Transverse colon (tissue), 4 donors: ENCODE results near the gene CSNK1D.

Experiments
- POLR2A ChIP-seq: fragments of 450-650 bp; IDR thresholded peaks from one replicate; pipeline ENCODE4 v1.6.1; 2016; ENCODE audit warnings: antibody characterized with exemption, mild to moderate bottlenecking, moderate library complexity
- POLR2AphosphoS5 ChIP-seq, 3 donors: sonication (generic); formaldehyde crosslinking; IDR thresholded peaks; one replicate each; pipeline ENCODE4 v1.6.1; 2016; ENCODE audit warnings: antibody characterized with exemption in 3 of 3
- TF ChIP-seq, protein P1 (sequence below), 5 experiments: fragments of 200-600 bp in 3 of 5; fragments of 450-650 bp in 2 of 5; sonication (generic) in 3 of 5; IDR thresholded peaks; 1 replicate in 2 of 5; 2 replicates in 3 of 5; pipeline ENCODE4 v1.5.1; 2016 to 2017; ENCODE audit warnings: antibody characterized with exemption in 5 of 5, inconsistent platforms in 3 of 5, mild to moderate bottlenecking in 2 of 5, moderate library complexity in 1 of 5

DNA sequence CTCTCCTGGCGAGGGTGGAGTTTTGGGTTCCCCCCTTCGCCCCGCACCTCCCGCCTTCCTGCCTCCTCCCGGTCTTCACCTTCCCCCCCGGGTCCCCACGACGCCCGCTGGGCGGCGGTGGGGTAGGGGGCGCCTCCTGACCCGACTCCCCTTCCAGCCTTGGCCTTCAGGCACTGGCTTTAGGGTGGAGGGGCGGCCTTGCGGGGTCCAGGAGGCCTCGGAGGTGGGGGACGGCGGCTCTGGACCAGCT lies 42.3 kb downstream of the CSNK1D start:
- TF ChIP-seq POLR2AphosphoS5 (IDR thresholded peaks at IDR 0.05) (no peak), POLR2A (no peak)
- TF ChIP-seq, protein P1, sequence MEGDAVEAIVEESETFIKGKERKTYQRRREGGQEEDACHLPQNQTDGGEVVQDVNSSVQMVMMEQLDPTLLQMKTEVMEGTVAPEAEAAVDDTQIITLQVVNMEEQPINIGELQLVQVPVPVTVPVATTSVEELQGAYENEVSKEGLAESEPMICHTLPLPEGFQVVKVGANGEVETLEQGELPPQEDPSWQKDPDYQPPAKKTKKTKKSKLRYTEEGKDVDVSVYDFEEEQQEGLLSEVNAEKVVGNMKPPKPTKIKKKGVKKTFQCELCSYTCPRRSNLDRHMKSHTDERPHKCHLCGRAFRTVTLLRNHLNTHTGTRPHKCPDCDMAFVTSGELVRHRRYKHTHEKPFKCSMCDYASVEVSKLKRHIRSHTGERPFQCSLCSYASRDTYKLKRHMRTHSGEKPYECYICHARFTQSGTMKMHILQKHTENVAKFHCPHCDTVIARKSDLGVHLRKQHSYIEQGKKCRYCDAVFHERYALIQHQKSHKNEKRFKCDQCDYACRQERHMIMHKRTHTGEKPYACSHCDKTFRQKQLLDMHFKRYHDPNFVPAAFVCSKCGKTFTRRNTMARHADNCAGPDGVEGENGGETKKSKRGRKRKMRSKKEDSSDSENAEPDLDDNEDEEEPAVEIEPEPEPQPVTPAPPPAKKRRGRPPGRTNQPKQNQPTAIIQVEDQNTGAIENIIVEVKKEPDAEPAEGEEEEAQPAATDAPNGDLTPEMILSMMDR (IDR thresholded peaks at IDR 0.05), result no peak
